K562 (cell line): ENCODE results near the gene DNASE1L1.

Source experiments
- CBX2 ChIP-seq: fragments of 200-600 bp; sonication (generic); IDR thresholded peaks from one replicate; pipeline ENCODE4 v1.6.1; 2012; ENCODE audit warnings: mild to moderate bottlenecking, low read length, inconsistent platforms; ENCODE audit not compliant: insufficient read depth, poor library complexity, severe bottlenecking
- CHD2 ChIP-seq: IDR thresholded peaks from 2 replicates; pipeline ENCODE4 v1.6.1; 2011; ENCODE audit warnings: low read depth, low read length
- EZH2 ChIP-seq: IDR thresholded peaks from 2 replicates; pipeline ENCODE4 v1.6.1; 2012; ENCODE audit warnings: low read depth, mild to moderate bottlenecking, inconsistent platforms, low read length, borderline replicate concordance
- FOSL1 ChIP-seq: fragments of 200-800 bp; sonication (Bioruptor generic); conservative IDR thresholded peaks from 2 replicates; pipeline ENCODE4 v1.6.1; 2016; ENCODE audit warnings: missing genetic modification characterization, missing compliant biosample characterization
- FOXJ3 ChIP-seq: sonication (generic); formaldehyde crosslinking; IDR thresholded peaks from 2 replicates; pipeline ENCODE4 v1.4.0; 2020; ENCODE audit warnings: mild to moderate bottlenecking, missing genetic modification reagents
- RFX5 ChIP-seq: IDR thresholded peaks from 2 replicates; pipeline ENCODE4 v1.6.1; 2011; ENCODE audit warnings: low read depth, mild to moderate bottlenecking, improper control_type of control experiment, low read length
- SMC3 ChIP-seq: conservative IDR thresholded peaks from 2 replicates; pipeline ENCODE4 v1.6.1; 2011; ENCODE audit warnings: low read depth, low read length, improper control_type of control experiment; ENCODE audit not compliant: insufficient read depth
- TF ChIP-seq, protein P1 (sequence below), 3 experiments: IDR thresholded peaks in 2 of 3; conservative IDR thresholded peaks in 1 of 3; 2 replicates each; pipeline ENCODE4 v1.5.1; 2011 to 2012; ENCODE audit warnings: low read length in 3 of 3, mild to moderate bottlenecking in 3 of 3, control low read depth in 2 of 3, improper control_type of control experiment in 1 of 3, inconsistent platforms in 1 of 3, low read depth in 1 of 3, mixed read lengths in 1 of 3, moderate library complexity in 1 of 3; ENCODE audit not compliant: insufficient read depth in 2 of 3

DNA sequence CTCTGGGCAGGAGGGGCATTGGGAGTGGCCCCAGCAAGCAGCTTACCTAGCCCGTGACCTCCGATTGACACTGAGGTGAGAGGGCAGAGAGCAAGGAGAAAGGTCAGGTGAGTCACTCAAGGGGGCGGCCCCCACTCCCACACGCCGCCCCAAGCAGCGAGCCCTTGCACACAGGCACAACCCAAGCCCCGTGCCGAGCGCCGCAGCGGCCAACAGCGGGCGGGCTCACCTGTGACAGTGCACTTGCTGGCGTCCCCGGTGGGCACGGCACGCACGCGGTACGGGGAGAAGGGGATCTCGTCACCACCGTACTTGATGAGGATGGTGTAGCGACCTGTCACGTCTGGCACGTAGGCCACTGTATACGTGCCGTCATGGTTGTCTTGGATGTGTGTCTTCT is 51.8 kb downstream of the DNASE1L1 start:
- TF ChIP-seq CHD2 (no peak), RFX5 (no peak), SMC3 (no peak), EZH2 (no peak), FOXJ3 (no peak), FOSL1 (tag) (no peak), CBX2 (no peak)
- TF ChIP-seq, protein P1, sequence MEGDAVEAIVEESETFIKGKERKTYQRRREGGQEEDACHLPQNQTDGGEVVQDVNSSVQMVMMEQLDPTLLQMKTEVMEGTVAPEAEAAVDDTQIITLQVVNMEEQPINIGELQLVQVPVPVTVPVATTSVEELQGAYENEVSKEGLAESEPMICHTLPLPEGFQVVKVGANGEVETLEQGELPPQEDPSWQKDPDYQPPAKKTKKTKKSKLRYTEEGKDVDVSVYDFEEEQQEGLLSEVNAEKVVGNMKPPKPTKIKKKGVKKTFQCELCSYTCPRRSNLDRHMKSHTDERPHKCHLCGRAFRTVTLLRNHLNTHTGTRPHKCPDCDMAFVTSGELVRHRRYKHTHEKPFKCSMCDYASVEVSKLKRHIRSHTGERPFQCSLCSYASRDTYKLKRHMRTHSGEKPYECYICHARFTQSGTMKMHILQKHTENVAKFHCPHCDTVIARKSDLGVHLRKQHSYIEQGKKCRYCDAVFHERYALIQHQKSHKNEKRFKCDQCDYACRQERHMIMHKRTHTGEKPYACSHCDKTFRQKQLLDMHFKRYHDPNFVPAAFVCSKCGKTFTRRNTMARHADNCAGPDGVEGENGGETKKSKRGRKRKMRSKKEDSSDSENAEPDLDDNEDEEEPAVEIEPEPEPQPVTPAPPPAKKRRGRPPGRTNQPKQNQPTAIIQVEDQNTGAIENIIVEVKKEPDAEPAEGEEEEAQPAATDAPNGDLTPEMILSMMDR (IDR thresholded peaks at IDR 0.05 in 2 of 3, conservative IDR thresholded peaks at IDR 0.05 in 1 of 3; ENCODE audit: insufficient read depth in 2 of 3, low read depth in 1 of 3, low read length in 3 of 3): no peak
